HepG2 (cell line): ENCODE measurements around the gene CD9. TPM values are rescaled to one million over a fixed set of nuclear protein-coding genes. Genes with fewer than 3 reads are reported as not detected.
A peak's percentile ranks its signal among the peaks of the same experiment; 100 is the strongest.

Experiments
- HNF4G ChIP-seq, 2 experiments: sonication (generic) in 1 of 2; formaldehyde crosslinking in 1 of 2; IDR thresholded peaks; 2 replicates each; pipeline versions ENCODE4 v1.4.0 to v1.6.1; 2011 to 2020; ENCODE audit warnings: borderline replicate concordance in 2 of 2, low read depth in 2 of 2, mild to moderate bottlenecking in 2 of 2, low read length in 1 of 2, missing genetic modification reagents in 1 of 2, moderate library complexity in 1 of 2
- HNRNPLL ChIP-seq: fragments of 200-400 bp; formaldehyde crosslinking; IDR thresholded peaks from 2 replicates; pipeline ENCODE4 v1.6.1; 2017; ENCODE audit warnings: mild to moderate bottlenecking, low read depth, low read length; ENCODE audit not compliant: poor library complexity, severe bottlenecking
- MYPOP ChIP-seq: sonication (generic); formaldehyde crosslinking; IDR thresholded peaks from 2 replicates; pipeline ENCODE4 v1.8.1; 2023; ENCODE audit warnings: mild to moderate bottlenecking, moderate library complexity, missing genetic modification reagents
- ONECUT2 ChIP-seq: sonication (generic); formaldehyde crosslinking; IDR thresholded peaks from 2 replicates; pipeline ENCODE4 v1.4.0; 2020; ENCODE audit warnings: missing genetic modification reagents
- PHF20 ChIP-seq: sonication (generic); formaldehyde crosslinking; IDR thresholded peaks from 2 replicates; pipeline ENCODE4 v1.5.0; 2020; ENCODE audit warnings: mild to moderate bottlenecking, missing genetic modification reagents
- POLR2A ChIP-seq, 2 experiments: IDR thresholded peaks; 2 replicates each; pipeline ENCODE4 v1.6.1; 2011; ENCODE audit warnings: low read depth in 2 of 2, low read length in 2 of 2, mild to moderate bottlenecking in 1 of 2, moderate library complexity in 1 of 2; ENCODE audit not compliant: insufficient read depth in 1 of 2
- RARA ChIP-seq: IDR thresholded peaks from 2 replicates; pipeline ENCODE4 v1.6.1; 2016; ENCODE audit warnings: missing genetic modification reagents, missing compliant biosample characterization
- SRSF4 ChIP-seq: fragments of 200-400 bp; formaldehyde crosslinking; IDR thresholded peaks from one replicate; pipeline ENCODE4 v1.6.1; 2018; ENCODE audit warnings: mild to moderate bottlenecking, low read depth, low read length, moderate library complexity; ENCODE audit not compliant: poor library complexity, severe bottlenecking
- TFDP1 ChIP-seq: IDR thresholded peaks from 2 replicates; pipeline ENCODE4 v1.6.1; 2016; ENCODE audit warnings: missing compliant biosample characterization, missing genetic modification reagents, borderline replicate concordance
- ZBTB10 ChIP-seq: sonication (generic); formaldehyde crosslinking; IDR thresholded peaks from 2 replicates; pipeline ENCODE4 v1.4.0; 2020; ENCODE audit warnings: missing genetic modification reagents, borderline replicate concordance
- ZBTB4 ChIP-seq: sonication (generic); formaldehyde crosslinking; IDR thresholded peaks from 2 replicates; pipeline ENCODE4 v1.4.0; 2020; ENCODE audit warnings: missing genetic modification reagents, mild to moderate bottlenecking, borderline replicate concordance
- ZNF10 ChIP-seq: sonication (generic); formaldehyde crosslinking; IDR thresholded peaks from 2 replicates; pipeline ENCODE4 v1.4.0; 2020; ENCODE audit warnings: mild to moderate bottlenecking, low read depth, missing genetic modification reagents, borderline replicate concordance
- ZNF138 ChIP-seq: sonication (generic); formaldehyde crosslinking; IDR thresholded peaks from 2 replicates; pipeline ENCODE4 v1.5.0; 2020; ENCODE audit warnings: mild to moderate bottlenecking, low read depth, missing genetic modification reagents
- ZNF296 ChIP-seq: sonication (generic); formaldehyde crosslinking; conservative IDR thresholded peaks from 2 replicates; pipeline ENCODE4 v1.5.0; 2020; ENCODE audit warnings: mild to moderate bottlenecking, missing genetic modification reagents
- ZNF383 ChIP-seq: sonication (generic); formaldehyde crosslinking; IDR thresholded peaks from 2 replicates; pipeline ENCODE4 v1.4.0; 2020; ENCODE audit warnings: missing genetic modification reagents, mild to moderate bottlenecking, borderline replicate concordance
- ZNF430 ChIP-seq: sonication (generic); formaldehyde crosslinking; IDR thresholded peaks from 2 replicates; pipeline ENCODE4 v1.9.0; 2021; ENCODE audit warnings: mild to moderate bottlenecking, missing genetic modification reagents
- ZNF629 ChIP-seq: sonication (generic); formaldehyde crosslinking; conservative IDR thresholded peaks from 2 replicates; pipeline ENCODE4 v1.5.0; 2020; ENCODE audit warnings: missing genetic modification reagents
- polyA plus RNA-seq, 8 experiments: library from polyadenylated mRNA; depleted of rRNA in 3 of 8; stranded (reverse) in 7 of 8; unstranded in 1 of 8; fragments of >200 nt; fragmentation: Illumina TruSeq in 4 of 8; extraction: Trizol in 4 of 8; gene quantifications; 2 replicates each; pipeline versions ENCODE4 v1.2.1 to v1.2.3, GENCODE V29; 2011 to 2016; ENCODE audit warnings: low read depth in 4 of 8, missing spikeins in 1 of 8, mixed read lengths in 1 of 8; ENCODE audit not compliant: insufficient read depth in 1 of 8
- total RNA-seq, 5 experiments: library from RNA; depleted of rRNA; stranded (reverse); fragments of >200 nt; fragmentation: Illumina TruSeq; extraction: Trizol; gene quantifications; 2 replicates each; pipeline ENCODE4 v1.2.3, GENCODE V29; 2016; ENCODE audit warnings: low read depth in 1 of 5

The CD9 gene
- total and polyA plus RNA-seq, 2 of the 13 experiments (the other 11 are each of a cell fraction or from before 2014, with no cell fraction given): 5.8 to 38.3 TPM

- TF ChIP-seq ZBTB4 (CRISPR knock-in tag) (peak; percentile 52), ZNF138 (CRISPR knock-in tag) (no peak), TFDP1 (CRISPR knock-in tag) (peak; percentile 43; the same call in 1 of the 2 replicates), HNF4G (IDR thresholded peaks at IDR 0.05; ENCODE audit: borderline replicate concordance, low read depth, low read length) (peak; percentile 8; the same call in 1 of the 2 replicates), HNF4G (CRISPR knock-in tag; IDR thresholded peaks at IDR 0.05; ENCODE audit: borderline replicate concordance, low read depth) (peak; percentile 59; the same call in 1 of the 2 replicates), MYPOP (CRISPR knock-in tag) (peak; percentile 60; the same call in 1 of the 2 replicates), SRSF4 (no peak), PHF20 (CRISPR knock-in tag) (no peak), ZNF383 (CRISPR knock-in tag) (no peak), ZNF629 (CRISPR knock-in tag) (no peak), RARA (peak; percentile 55; the same call in 1 of the 2 replicates), ONECUT2 (CRISPR knock-in tag) (no peak), ZBTB10 (CRISPR knock-in tag) (no peak), HNRNPLL (peak; percentile 21), ZNF10 (CRISPR knock-in tag) (no peak), POLR2A (IDR thresholded peaks at IDR 0.05; ENCODE audit: insufficient read depth in 1 of 2, low read depth in 2 of 2, low read length in 2 of 2) (peak in 1 of 2 experiments; percentile 51; a peak in 2 of 4 replicates), ZNF430 (CRISPR knock-in tag) (0 out of 2 replicates have a peak, but pooled peaks have one; percentile 50), ZNF296 (CRISPR knock-in tag) (no peak)
Measured at GRCh38 chr12:6278439-6279255, 78.4 kb downstream of the CD9 start (continued).
